Astrocyte of the spinal cord (primary cell): ENCODE results near the gene TMED4.

Experiments used
- DNase-seq: peaks from one replicate; pipeline ENCODE4 v3.0.0; 2011; ENCODE audit warnings: low read depth, low spot score
- H3K4me3 ChIP-seq: 2 replicates; pipeline ENCODE4 v1.5.1; 2011; ENCODE audit warnings: low read depth, mild to moderate bottlenecking, low read length, moderate library complexity
- in situ Hi-C: cut with HindIII; loops from 2 replicates; pipeline ENCODE4 v1.10.0; 2017; ENCODE audit warnings: low sequenced_read_pairs
- TF ChIP-seq, protein P1 (sequence below): IDR thresholded peaks from 2 replicates; pipeline ENCODE4 v1.5.1; 2012; ENCODE audit warnings: low read depth, mild to moderate bottlenecking, low read length, inconsistent platforms

Gene TMED4

DNA sequence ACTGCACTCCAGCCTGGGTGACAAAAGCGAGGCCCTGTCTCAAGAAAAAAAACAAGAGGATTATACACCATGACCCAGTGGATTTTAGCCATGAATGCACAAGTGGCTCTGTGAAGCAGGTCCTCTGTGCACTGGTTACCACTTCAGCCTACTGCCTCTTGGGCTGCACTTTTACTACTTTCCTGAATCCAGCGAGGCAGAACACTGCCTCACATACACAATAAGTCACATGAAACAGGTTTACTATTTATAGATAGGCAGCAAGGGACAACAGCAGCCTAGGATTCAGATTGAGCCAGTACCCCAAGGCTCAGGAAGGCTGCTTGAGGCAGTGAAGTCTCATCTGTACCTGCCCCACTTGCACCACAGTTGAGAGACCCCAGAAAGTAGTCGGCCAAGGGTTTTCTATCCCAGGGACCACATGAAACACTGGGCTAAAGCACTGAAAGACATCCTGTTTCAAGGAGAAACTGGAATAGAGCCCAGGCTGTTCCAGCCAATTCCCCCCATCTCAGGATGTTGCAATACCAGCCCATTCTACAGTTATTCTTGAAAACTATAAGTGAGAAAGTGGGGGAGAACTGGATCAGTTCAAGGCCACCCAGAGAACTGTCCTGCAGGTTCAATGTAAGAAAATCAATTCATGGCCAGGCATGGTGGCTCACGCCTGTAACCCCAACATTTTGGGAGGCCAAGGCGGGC, 14.1 kb upstream of the TMED4 start:
- DNase-seq, result no peak
- TF ChIP-seq, protein P1, sequence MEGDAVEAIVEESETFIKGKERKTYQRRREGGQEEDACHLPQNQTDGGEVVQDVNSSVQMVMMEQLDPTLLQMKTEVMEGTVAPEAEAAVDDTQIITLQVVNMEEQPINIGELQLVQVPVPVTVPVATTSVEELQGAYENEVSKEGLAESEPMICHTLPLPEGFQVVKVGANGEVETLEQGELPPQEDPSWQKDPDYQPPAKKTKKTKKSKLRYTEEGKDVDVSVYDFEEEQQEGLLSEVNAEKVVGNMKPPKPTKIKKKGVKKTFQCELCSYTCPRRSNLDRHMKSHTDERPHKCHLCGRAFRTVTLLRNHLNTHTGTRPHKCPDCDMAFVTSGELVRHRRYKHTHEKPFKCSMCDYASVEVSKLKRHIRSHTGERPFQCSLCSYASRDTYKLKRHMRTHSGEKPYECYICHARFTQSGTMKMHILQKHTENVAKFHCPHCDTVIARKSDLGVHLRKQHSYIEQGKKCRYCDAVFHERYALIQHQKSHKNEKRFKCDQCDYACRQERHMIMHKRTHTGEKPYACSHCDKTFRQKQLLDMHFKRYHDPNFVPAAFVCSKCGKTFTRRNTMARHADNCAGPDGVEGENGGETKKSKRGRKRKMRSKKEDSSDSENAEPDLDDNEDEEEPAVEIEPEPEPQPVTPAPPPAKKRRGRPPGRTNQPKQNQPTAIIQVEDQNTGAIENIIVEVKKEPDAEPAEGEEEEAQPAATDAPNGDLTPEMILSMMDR, result no peak
- no peak overlapping the region for H3K4me3 ChIP-seq
- in situ Hi-C loops, result no loop called here

DNA sequence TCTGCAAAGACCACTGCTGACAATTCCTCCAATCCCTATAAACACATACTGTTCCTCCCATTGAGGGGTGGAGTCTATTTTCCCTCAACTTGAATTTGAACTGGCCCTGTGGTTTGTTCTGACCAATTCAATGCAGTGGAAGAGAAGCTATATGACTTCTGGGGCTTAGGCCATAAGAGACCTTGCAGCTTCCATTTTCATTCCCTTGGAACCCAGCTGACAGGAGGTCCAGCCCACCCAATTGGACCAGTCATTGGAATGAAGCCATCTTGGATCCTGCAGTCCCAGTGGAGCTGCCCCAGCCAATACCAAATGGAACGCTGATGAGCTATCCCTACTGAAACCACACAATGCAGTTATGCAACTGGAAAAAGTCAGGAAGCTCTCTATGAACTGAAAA, 8.9 kb upstream of the TMED4 start:
- no peak for DNase-seq
- no peak overlapping the region for H3K4me3 ChIP-seq
- in situ Hi-C loops, result no loop called here
- TF ChIP-seq, protein P1, result no peak

DNA sequence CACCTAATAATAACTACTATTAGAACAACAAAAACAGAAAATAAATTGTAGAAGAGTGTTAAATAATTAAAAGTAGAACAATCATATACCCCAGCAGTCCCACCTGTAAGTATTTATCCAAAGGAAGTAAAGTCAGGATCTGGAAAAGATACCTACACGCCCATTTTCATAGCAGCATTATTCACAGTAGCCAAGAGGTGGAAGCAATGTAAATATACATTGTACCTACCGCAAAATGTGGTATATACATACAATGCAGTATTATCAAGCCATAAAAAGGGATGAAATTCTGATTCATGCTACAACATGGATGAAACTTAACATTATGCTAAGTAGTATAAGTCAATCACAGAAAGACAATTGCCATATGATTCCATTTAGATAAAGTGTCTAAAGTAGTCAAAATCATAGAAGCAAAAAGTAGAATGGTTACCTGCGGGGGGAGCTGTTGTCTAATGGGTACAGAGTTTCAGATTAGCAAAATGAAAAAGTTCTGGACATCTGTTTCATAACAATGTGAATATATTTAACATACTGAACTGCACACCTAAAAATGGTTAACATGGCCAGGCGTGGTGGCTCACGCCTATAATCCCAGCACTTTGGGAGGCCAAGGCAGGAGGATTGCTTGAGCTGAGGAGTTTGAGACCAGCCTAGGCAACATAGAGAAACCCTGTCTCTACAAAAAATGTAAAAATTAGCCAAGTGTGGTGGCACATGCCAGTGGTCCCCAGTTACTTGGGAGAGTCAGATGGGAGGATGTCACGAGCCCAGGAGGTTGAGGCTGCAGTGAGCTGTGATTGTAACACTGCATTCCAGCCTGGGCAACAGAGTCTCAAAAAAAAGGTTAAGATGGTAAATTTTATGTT, 6.0 kb upstream of the TMED4 start:
- peak; percentile 72 for DNase-seq

DNA sequence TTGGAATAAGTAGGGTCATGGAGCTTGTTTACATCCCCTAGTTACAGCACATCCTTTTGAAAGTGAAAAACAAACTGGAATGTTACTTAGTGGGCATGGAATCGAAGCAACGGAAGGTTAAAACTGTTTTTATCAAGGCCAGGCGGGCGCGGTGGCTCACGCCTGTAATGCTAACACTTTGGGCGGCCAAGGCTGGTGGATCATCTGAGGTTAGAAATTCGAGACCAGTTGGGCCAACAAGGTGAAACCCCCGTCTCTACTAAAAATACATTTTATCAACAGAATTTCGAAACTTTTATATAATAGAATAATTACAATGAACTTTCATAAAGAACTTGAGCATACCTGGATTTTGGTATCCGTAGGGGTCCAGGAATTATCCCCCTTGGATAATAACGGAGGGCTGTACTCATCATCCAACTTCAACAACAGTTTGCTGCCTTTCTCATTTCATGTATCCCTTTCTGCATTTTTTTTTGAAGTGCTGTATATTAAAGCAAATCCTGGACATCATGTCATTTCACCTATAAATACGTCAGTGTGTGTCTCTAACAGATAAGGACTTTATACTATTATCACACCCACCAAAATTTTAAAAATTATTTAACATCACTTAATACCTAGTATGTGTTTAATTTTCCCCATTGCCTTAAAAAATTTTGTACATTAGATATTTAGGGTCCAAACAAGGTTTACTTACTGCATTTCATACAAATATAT, 1.3 kb upstream of the TMED4 start:
- in situ Hi-C loops, result no loop called here
- peak overlapping the region; percentile 86 for H3K4me3 ChIP-seq
- TF ChIP-seq, protein P1, result no peak
- no peak for DNase-seq

More for the DNA sequence above, 6.0 kb upstream of the TMED4 start:
- in situ Hi-C loops, result no loop called here
- H3K4me3 ChIP-seq, result no peak overlapping the region
- TF ChIP-seq, protein P1, result peak; percentile 68

DNA sequence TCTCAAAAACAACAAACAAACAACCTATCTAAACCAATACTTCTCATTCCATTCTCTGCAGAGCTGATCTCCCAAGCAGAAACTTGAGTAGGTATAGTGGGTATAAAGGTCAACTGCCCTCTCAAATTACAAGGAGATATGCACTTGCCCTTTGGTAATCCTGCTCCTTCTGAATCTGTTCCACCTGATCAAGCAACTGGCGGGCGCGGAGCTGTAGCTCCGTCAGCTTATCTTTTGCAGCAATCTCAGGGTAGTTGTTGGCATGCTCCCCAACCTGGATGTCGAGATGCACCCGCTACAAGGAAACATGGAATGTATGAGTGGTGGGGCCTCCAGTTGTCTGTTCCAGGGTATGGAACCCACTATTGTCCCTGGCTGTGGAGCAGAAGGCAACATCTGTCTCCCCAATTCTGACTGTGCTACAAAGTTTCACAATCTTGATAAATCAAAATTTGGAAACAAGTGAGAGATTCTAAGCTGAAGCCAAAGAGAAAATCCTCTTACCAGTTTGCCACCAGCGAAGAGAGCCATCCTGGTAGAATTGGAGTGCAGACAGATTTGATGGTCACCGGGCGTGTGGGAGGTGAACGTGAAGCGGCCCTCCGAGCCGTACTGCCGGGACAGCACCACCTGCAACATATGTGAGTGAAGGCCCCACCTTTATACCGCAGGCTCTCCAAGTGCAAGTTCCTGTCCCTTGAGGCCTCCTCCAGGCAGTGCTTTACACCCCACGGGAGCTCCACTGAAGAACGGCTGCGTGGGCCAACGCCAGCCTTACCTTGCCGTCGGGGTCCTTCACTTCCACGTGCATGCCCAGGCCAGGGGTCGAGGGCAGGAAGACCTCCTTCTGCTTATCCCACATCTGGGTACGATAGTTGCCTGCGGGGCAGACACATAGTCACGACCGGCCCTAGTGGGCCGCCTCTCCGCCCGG, 819 bp downstream of the TMED4 start:
- in situ Hi-C loops, result no loop called here
- DNase-seq, result no peak
- TF ChIP-seq, protein P1, result no peak
- peak overlapping the region; percentile 86 for H3K4me3 ChIP-seq
